ENCODE measurements around the gene NR5A1. TPM values are rescaled to one million over a fixed set of nuclear protein-coding genes. Genes with fewer than 3 reads are reported as not detected.
A peak's percentile ranks its signal among the peaks of the same experiment; 100 is the strongest.

NR5A1 gene
- total RNA-seq, 1 donor from 2014 or later: not detected

GRCh38 chr9:124482431-124483031 lies 24.7 kb downstream of the NR5A1 start:
- no peak for TF ChIP-seq CTCF (IDR thresholded peaks at IDR 0.05; ENCODE audit: partially characterized antibody, unreplicated experiment)
- Mint-ChIP-seq H3K4me1 (ENCODE audit: low read depth, unreplicated experiment) (peaks cover 4% of the 10 kb centered on the region), H3K4me3 (ENCODE audit: unreplicated experiment) (no peak overlapping the region), H3K9me3 (ENCODE audit: unreplicated experiment) (peaks cover 5% of the 10 kb centered on the region), H3K27me3 (ENCODE audit: unreplicated experiment) (peaks cover 14% of the 10 kb centered on the region), H3K27ac (ENCODE audit: unreplicated experiment) (no peak overlapping the region), H3K36me3 (ENCODE audit: unreplicated experiment) (no peaks in the 10 kb centered on the region)
- no peak for DNase-seq

GRCh38 chr9:124481115-124481514 lies 26.1 kb downstream of the NR5A1 start:
- Mint-ChIP-seq H3K9me3 (ENCODE audit: unreplicated experiment) (peaks cover 5% of the 10 kb centered on the region), H3K27me3 (ENCODE audit: unreplicated experiment) (peaks cover 14% of the 10 kb centered on the region), H3K27ac (ENCODE audit: unreplicated experiment) (no peak overlapping the region), H3K4me1 (ENCODE audit: low read depth, unreplicated experiment) (peaks cover 2% of the 10 kb centered on the region), H3K36me3 (ENCODE audit: unreplicated experiment) (no peaks in the 10 kb centered on the region), H3K4me3 (ENCODE audit: unreplicated experiment) (no peak overlapping the region)
- TF ChIP-seq CTCF (IDR thresholded peaks at IDR 0.05; ENCODE audit: partially characterized antibody, unreplicated experiment): no peak
- no peak for DNase-seq

GRCh38 chr9:124480621-124480981 lies 26.6 kb downstream of the NR5A1 start:
- H3K4me3 Mint-ChIP-seq (ENCODE audit: unreplicated experiment): no peak overlapping the region
- no peaks in the 10 kb centered on the region for H3K36me3 Mint-ChIP-seq (ENCODE audit: unreplicated experiment)
- H3K27me3 Mint-ChIP-seq (ENCODE audit: unreplicated experiment): peaks cover 14% of the 10 kb centered on the region
- no peak overlapping the region for H3K27ac Mint-ChIP-seq (ENCODE audit: unreplicated experiment)
- H3K4me1 Mint-ChIP-seq (ENCODE audit: low read depth, unreplicated experiment): peaks cover 2% of the 10 kb centered on the region
- DNase-seq: peak; percentile 70
- H3K9me3 Mint-ChIP-seq (ENCODE audit: unreplicated experiment): peaks cover 5% of the 10 kb centered on the region
- TF ChIP-seq CTCF (IDR thresholded peaks at IDR 0.05; ENCODE audit: partially characterized antibody, unreplicated experiment): peak; percentile 39

GRCh38 chr9:124479947-124480620 lies 27.1 kb downstream of the NR5A1 start:
- Mint-ChIP-seq H3K4me3 (ENCODE audit: unreplicated experiment) (no peak overlapping the region), H3K27me3 (ENCODE audit: unreplicated experiment) (peaks cover 14% of the 10 kb centered on the region), H3K9me3 (ENCODE audit: unreplicated experiment) (peaks cover 5% of the 10 kb centered on the region), H3K4me1 (ENCODE audit: low read depth, unreplicated experiment) (peaks cover 2% of the 10 kb centered on the region), H3K36me3 (ENCODE audit: unreplicated experiment) (no peaks in the 10 kb centered on the region), H3K27ac (ENCODE audit: unreplicated experiment) (no peak overlapping the region)
- no peak for TF ChIP-seq CTCF (IDR thresholded peaks at IDR 0.05; ENCODE audit: partially characterized antibody, unreplicated experiment)
- DNase-seq: no peak

- H3K4me1 Mint-ChIP-seq (ENCODE audit: low read depth, unreplicated experiment): peaks cover 2% of the 10 kb centered on the region
- TF ChIP-seq CTCF (IDR thresholded peaks at IDR 0.05; ENCODE audit: partially characterized antibody, unreplicated experiment): no peak
These were observed 27.8 kb downstream of the NR5A1 start for GRCh38 chr9:124479371-124479770.

More at GRCh38 chr9:124479371-124479770, 27.8 kb downstream of the NR5A1 start:
- DNase-seq: no peak
- H3K9me3 Mint-ChIP-seq (ENCODE audit: unreplicated experiment): peaks cover 5% of the 10 kb centered on the region
- H3K27ac Mint-ChIP-seq (ENCODE audit: unreplicated experiment): no peak overlapping the region
- no peaks in the 10 kb centered on the region for H3K36me3 Mint-ChIP-seq (ENCODE audit: unreplicated experiment)
- no peak overlapping the region for H3K4me3 Mint-ChIP-seq (ENCODE audit: unreplicated experiment)
- peaks cover 14% of the 10 kb centered on the region for H3K27me3 Mint-ChIP-seq (ENCODE audit: unreplicated experiment)

All from glutamatergic neuron (in vitro differentiated cells).